ENCODE data around the gene HEATR3. TPM values are rescaled to one million over a fixed set of nuclear protein-coding genes. Genes with fewer than 3 reads are reported as not detected.

HEATR3 gene
- total RNA-seq, 1 experiment from 2014 or later, result 28.0 TPM

DNA sequence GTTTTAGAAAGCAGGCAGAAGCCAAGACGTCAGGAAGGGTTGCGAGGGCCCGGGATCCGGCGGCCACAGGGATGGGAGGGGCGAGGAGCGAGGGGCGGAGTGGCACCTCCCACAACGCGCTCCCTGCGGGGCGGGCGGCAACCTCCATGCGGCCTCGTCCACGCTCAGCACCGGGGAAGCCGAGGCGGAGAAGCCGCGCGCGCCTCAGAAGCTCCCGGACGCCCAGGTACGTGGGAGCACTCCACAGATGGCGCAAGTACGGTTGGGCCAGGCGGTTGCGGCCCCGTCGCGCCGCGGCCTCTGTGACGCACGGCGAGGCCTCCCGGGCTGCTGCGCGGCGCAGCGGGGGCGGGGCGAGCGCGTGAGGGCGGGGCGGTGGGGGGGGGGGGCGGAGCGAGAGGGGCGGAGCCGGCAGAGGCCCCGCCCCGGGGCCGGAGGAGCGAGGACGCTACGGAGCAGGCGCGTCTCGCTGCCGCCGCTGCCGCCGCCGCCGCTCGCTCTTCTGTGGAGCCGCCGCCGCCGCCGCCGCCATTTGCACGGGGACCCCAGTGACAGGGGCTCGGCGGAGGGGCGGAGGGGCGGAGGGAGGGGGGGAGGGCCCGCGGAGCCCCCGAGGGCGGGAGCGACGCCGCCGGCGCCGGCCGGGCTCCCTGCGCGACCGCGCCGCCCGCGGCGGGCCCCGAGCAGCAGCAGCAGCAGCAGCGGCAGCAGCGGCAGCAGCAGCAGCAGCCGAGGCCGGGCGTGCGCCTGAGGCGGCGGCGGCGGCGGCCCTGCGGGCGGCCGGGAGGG lies 87.2 kb downstream of the HEATR3 start, which contains the start of gene TENT4B (continued):
- TF ChIP-seq, protein P1, sequence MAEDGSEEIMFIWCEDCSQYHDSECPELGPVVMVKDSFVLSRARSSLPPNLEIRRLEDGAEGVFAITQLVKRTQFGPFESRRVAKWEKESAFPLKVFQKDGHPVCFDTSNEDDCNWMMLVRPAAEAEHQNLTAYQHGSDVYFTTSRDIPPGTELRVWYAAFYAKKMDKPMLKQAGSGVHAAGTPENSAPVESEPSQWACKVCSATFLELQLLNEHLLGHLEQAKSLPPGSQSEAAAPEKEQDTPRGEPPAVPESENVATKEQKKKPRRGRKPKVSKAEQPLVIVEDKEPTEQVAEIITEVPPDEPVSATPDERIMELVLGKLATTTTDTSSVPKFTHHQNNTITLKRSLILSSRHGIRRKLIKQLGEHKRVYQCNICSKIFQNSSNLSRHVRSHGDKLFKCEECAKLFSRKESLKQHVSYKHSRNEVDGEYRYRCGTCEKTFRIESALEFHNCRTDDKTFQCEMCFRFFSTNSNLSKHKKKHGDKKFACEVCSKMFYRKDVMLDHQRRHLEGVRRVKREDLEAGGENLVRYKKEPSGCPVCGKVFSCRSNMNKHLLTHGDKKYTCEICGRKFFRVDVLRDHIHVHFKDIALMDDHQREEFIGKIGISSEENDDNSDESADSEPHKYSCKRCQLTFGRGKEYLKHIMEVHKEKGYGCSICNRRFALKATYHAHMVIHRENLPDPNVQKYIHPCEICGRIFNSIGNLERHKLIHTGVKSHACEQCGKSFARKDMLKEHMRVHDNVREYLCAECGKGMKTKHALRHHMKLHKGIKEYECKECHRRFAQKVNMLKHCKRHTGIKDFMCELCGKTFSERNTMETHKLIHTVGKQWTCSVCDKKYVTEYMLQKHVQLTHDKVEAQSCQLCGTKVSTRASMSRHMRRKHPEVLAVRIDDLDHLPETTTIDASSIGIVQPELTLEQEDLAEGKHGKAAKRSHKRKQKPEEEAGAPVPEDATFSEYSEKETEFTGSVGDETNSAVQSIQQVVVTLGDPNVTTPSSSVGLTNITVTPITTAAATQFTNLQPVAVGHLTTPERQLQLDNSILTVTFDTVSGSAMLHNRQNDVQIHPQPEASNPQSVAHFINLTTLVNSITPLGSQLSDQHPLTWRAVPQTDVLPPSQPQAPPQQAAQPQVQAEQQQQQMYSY (CRISPR knock-in tag; IDR thresholded peaks at IDR 0.05), result no peak
- TF ChIP-seq SP1 (CRISPR knock-in tag; conservative IDR thresholded peaks at IDR 0.05) (peak; percentile 92), SOX15 (CRISPR knock-in tag; IDR thresholded peaks at IDR 0.05) (no peak), E2F5 (CRISPR knock-in tag; IDR thresholded peaks at IDR 0.05) (peak; percentile 71; the same call in 1 of the 2 replicates), PRRX2 (CRISPR knock-in tag; IDR thresholded peaks at IDR 0.05) (no peak), TEAD4 (CRISPR knock-in tag; IDR thresholded peaks at IDR 0.05) (0 out of 2 replicates have a peak, but pooled peaks have one; percentile 47), ZNF416 (CRISPR knock-in tag; IDR thresholded peaks at IDR 0.05) (0 out of 2 replicates have a peak, but pooled peaks have one; percentile 24), HMGA2 (CRISPR knock-in tag; IDR thresholded peaks at IDR 0.05) (no peak), NFATC4 (CRISPR knock-in tag; IDR thresholded peaks at IDR 0.05) (no peak), ZNF532 (CRISPR knock-in tag; IDR thresholded peaks at IDR 0.05; ENCODE audit: borderline replicate concordance) (no peak), CREB1 (CRISPR knock-in tag; IDR thresholded peaks at IDR 0.05) (no peak), CREM (CRISPR knock-in tag; IDR thresholded peaks at IDR 0.05) (no peak), SMAD3 (CRISPR knock-in tag; IDR thresholded peaks at IDR 0.05; ENCODE audit: borderline replicate concordance) (no peak), NR3C1 (CRISPR knock-in tag; conservative IDR thresholded peaks at IDR 0.05; ENCODE audit: low read depth) (no peak), ZNF263 (CRISPR knock-in tag; IDR thresholded peaks at IDR 0.05; ENCODE audit: low read depth) (0 out of 2 replicates have a peak, but pooled peaks have one; percentile 38), ATF3 (CRISPR knock-in tag; conservative IDR thresholded peaks at IDR 0.05) (no peak), NFYB (CRISPR knock-in tag; conservative IDR thresholded peaks at IDR 0.05; ENCODE audit: low read depth) (no peak), MXD4 (CRISPR knock-in tag; IDR thresholded peaks at IDR 0.05; ENCODE audit: borderline replicate concordance) (no peak), EMX1 (CRISPR knock-in tag; IDR thresholded peaks at IDR 0.05) (no peak), PREB (CRISPR knock-in tag; IDR thresholded peaks at IDR 0.05; ENCODE audit: borderline replicate concordance) (no peak)
- TF ChIP-seq, protein P2, sequence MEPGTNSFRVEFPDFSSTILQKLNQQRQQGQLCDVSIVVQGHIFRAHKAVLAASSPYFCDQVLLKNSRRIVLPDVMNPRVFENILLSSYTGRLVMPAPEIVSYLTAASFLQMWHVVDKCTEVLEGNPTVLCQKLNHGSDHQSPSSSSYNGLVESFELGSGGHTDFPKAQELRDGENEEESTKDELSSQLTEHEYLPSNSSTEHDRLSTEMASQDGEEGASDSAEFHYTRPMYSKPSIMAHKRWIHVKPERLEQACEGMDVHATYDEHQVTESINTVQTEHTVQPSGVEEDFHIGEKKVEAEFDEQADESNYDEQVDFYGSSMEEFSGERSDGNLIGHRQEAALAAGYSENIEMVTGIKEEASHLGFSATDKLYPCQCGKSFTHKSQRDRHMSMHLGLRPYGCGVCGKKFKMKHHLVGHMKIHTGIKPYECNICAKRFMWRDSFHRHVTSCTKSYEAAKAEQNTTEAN (CRISPR knock-in tag; IDR thresholded peaks at IDR 0.05), result no peak
- TF ChIP-seq, protein P3, sequence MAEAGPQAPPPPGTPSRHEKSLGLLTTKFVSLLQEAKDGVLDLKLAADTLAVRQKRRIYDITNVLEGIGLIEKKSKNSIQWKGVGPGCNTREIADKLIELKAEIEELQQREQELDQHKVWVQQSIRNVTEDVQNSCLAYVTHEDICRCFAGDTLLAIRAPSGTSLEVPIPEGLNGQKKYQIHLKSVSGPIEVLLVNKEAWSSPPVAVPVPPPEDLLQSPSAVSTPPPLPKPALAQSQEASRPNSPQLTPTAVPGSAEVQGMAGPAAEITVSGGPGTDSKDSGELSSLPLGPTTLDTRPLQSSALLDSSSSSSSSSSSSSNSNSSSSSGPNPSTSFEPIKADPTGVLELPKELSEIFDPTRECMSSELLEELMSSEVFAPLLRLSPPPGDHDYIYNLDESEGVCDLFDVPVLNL (CRISPR knock-in tag; IDR thresholded peaks at IDR 0.05; ENCODE audit: borderline replicate concordance, low read depth), result no peak
- TF ChIP-seq, protein P4, sequence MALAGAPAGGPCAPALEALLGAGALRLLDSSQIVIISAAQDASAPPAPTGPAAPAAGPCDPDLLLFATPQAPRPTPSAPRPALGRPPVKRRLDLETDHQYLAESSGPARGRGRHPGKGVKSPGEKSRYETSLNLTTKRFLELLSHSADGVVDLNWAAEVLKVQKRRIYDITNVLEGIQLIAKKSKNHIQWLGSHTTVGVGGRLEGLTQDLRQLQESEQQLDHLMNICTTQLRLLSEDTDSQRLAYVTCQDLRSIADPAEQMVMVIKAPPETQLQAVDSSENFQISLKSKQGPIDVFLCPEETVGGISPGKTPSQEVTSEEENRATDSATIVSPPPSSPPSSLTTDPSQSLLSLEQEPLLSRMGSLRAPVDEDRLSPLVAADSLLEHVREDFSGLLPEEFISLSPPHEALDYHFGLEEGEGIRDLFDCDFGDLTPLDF (CRISPR knock-in tag; IDR thresholded peaks at IDR 0.05), result no peak
- TF ChIP-seq, protein P5, sequence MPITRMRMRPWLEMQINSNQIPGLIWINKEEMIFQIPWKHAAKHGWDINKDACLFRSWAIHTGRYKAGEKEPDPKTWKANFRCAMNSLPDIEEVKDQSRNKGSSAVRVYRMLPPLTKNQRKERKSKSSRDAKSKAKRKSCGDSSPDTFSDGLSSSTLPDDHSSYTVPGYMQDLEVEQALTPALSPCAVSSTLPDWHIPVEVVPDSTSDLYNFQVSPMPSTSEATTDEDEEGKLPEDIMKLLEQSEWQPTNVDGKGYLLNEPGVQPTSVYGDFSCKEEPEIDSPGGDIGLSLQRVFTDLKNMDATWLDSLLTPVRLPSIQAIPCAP (CRISPR knock-in tag; IDR thresholded peaks at IDR 0.05), result no peak
